ENCODE data around the gene FNBP1. TPM values are rescaled to one million over a fixed set of nuclear protein-coding genes. Genes with fewer than 3 reads are reported as not detected.

The FNBP1 gene
- total RNA-seq, 6 experiments from 2014 or later: 34.7 to 40.6 (median 35.5) TPM

GRCh38 chr9:129936222-129936621 is 106.8 kb downstream of the FNBP1 start:
- Mint-ChIP-seq H3K9me3 (0 out of 2 replicates have a peak, but pooled peaks cover 4% of the 10 kb centered on the region), H3K27ac (no peak overlapping the region), H3K4me1 (ENCODE audit: low read depth) (peaks cover 60% of the 10 kb centered on the region), H3K27me3 (ENCODE audit: insufficient read depth) (no peaks in the 10 kb centered on the region), H3K4me3 (no peak overlapping the region), H3K36me3 (ENCODE audit: low read depth) (peaks cover 11% of the 10 kb centered on the region; the same call in 1 of the 2 replicates)
- DNase-seq: no peak
- TF ChIP-seq CTCF (IDR thresholded peaks at IDR 0.05): no peak

- Mint-ChIP-seq H3K36me3 (ENCODE audit: low read depth) (peaks cover 5% of the 10 kb centered on the region; the same call in 1 of the 2 replicates), H3K27ac (peak overlapping the region; percentile 78; the same call in 1 of the 2 replicates), H3K4me1 (ENCODE audit: low read depth) (peaks cover 59% of the 10 kb centered on the region), H3K4me3 (peak overlapping the region; percentile 51; the same call in 1 of the 2 replicates), H3K27me3 (ENCODE audit: insufficient read depth) (no peaks in the 10 kb centered on the region), H3K9me3 (0 out of 2 replicates have a peak, but pooled peaks cover 3% of the 10 kb centered on the region)
- no peak for TF ChIP-seq CTCF (IDR thresholded peaks at IDR 0.05)
- DNase-seq: no peak
Observed at GRCh38 chr9:129934780-129935179, 108.2 kb downstream of the FNBP1 start.

- Mint-ChIP-seq H3K9me3 (no peaks in the 10 kb centered on the region), H3K27ac (peak overlapping the region; percentile 78), H3K27me3 (ENCODE audit: insufficient read depth) (no peaks in the 10 kb centered on the region), H3K36me3 (ENCODE audit: low read depth) (no peaks in the 10 kb centered on the region), H3K4me1 (ENCODE audit: low read depth) (peaks cover 52% of the 10 kb centered on the region), H3K4me3 (peak overlapping the region; percentile 51)
- TF ChIP-seq CTCF (IDR thresholded peaks at IDR 0.05): no peak
- DNase-seq: no peak
Observed at GRCh38 chr9:129934041-129934591, 108.9 kb downstream of the FNBP1 start.

- peak; percentile 17 for DNase-seq
- no peaks in the 10 kb centered on the region for H3K27me3 Mint-ChIP-seq (ENCODE audit: insufficient read depth)
- no peak for TF ChIP-seq CTCF (IDR thresholded peaks at IDR 0.05)
- H3K4me1 Mint-ChIP-seq (ENCODE audit: low read depth): peaks cover 45% of the 10 kb centered on the region
- peak overlapping the region; percentile 51 for H3K4me3 Mint-ChIP-seq
- H3K27ac Mint-ChIP-seq: peak overlapping the region; percentile 78
- H3K36me3 Mint-ChIP-seq (ENCODE audit: low read depth): no peaks in the 10 kb centered on the region
- no peaks in the 10 kb centered on the region for H3K9me3 Mint-ChIP-seq
Observed at GRCh38 chr9:129933185-129934040, 109.6 kb downstream of the FNBP1 start.

- no peaks in the 10 kb centered on the region for H3K9me3 Mint-ChIP-seq
- H3K4me1 Mint-ChIP-seq (ENCODE audit: low read depth): peaks cover 37% of the 10 kb centered on the region
- TF ChIP-seq CTCF (IDR thresholded peaks at IDR 0.05): no peak
- no peaks in the 10 kb centered on the region for H3K36me3 Mint-ChIP-seq (ENCODE audit: low read depth)
- peak overlapping the region; percentile 78 for H3K27ac Mint-ChIP-seq
- peak overlapping the region; percentile 64 for H3K4me3 Mint-ChIP-seq
- DNase-seq: no peak
- no peaks in the 10 kb centered on the region for H3K27me3 Mint-ChIP-seq (ENCODE audit: insufficient read depth)
Observed at GRCh38 chr9:129932303-129933151, 110.5 kb downstream of the FNBP1 start.
